ENCODE data around the gene NISCH.

Gene NISCH

GRCh38 chr3:52517796-52518722 is 62.7 kb downstream of the NISCH start:
- no peak for DNase-seq (ENCODE audit: low spot score)
- in situ Hi-C loops (cut with MboI; ENCODE audit: low pct_unique_long_range_greater_than_20kb, low sequenced_read_pairs, unreplicated experiment), result no loop called here
- TF ChIP-seq CTCF (IDR thresholded peaks at IDR 0.05; ENCODE audit: extremely low read depth, insufficient read depth, missing control alignments), result no peak

GRCh38 chr3:52518723-52519444 is 63.5 kb downstream of the NISCH start:
- DNase-seq (ENCODE audit: low spot score), result no peak
- in situ Hi-C loops (cut with MboI; ENCODE audit: low pct_unique_long_range_greater_than_20kb, low sequenced_read_pairs, unreplicated experiment), result no loop called here
- no peak for TF ChIP-seq CTCF (IDR thresholded peaks at IDR 0.05; ENCODE audit: extremely low read depth, insufficient read depth, missing control alignments)

GRCh38 chr3:52519445-52520140 is 64.2 kb downstream of the NISCH start:
- no peak for DNase-seq (ENCODE audit: low spot score)
- TF ChIP-seq CTCF (IDR thresholded peaks at IDR 0.05; ENCODE audit: extremely low read depth, insufficient read depth, missing control alignments), result no peak
- in situ Hi-C loops (cut with MboI; ENCODE audit: low pct_unique_long_range_greater_than_20kb, low sequenced_read_pairs, unreplicated experiment), result no loop called here

- no peak for DNase-seq (ENCODE audit: low spot score)
- in situ Hi-C loops (cut with MboI; ENCODE audit: low pct_unique_long_range_greater_than_20kb, low sequenced_read_pairs, unreplicated experiment), result no loop called here
- no peak for TF ChIP-seq CTCF (IDR thresholded peaks at IDR 0.05; ENCODE audit: extremely low read depth, insufficient read depth, missing control alignments)
Measured at GRCh38 chr3:52520141-52520667, 64.8 kb downstream of the NISCH start.

- in situ Hi-C loops (cut with MboI; ENCODE audit: low pct_unique_long_range_greater_than_20kb, low sequenced_read_pairs, unreplicated experiment), result no loop called here
- no peak for TF ChIP-seq CTCF (IDR thresholded peaks at IDR 0.05; ENCODE audit: extremely low read depth, insufficient read depth, missing control alignments)
- no peak for DNase-seq (ENCODE audit: low spot score)
Measured at GRCh38 chr3:52520716-52521487, 65.5 kb downstream of the NISCH start.

GRCh38 chr3:52521488-52521824 is 66.1 kb downstream of the NISCH start:
- no peak for DNase-seq (ENCODE audit: low spot score)
- in situ Hi-C loops (cut with MboI; ENCODE audit: low pct_unique_long_range_greater_than_20kb, low sequenced_read_pairs, unreplicated experiment), result no loop called here
- no peak for TF ChIP-seq CTCF (IDR thresholded peaks at IDR 0.05; ENCODE audit: extremely low read depth, insufficient read depth, missing control alignments)

All from GM13977 (cell line).